M059J (cell line): ENCODE data around the gene ACE2. TPM values are rescaled to one million over a fixed set of nuclear protein-coding genes. Genes with fewer than 3 reads are reported as not detected.

Experiments
- DNase-seq: peaks from one replicate; pipeline ENCODE4 v3.0.0-alpha.2; 2012; ENCODE audit warnings: low read depth
- total RNA-seq: library from RNA; depleted of rRNA; stranded (reverse); fragments of >200 nt; shearing (Covaris generic); gene quantifications from 2 replicates; pipeline ENCODE4 v1.2.3, GENCODE V29; 2014; rRNA removed

Gene ACE2
- total RNA-seq, 1 experiment from 2014 or later = 1.4 TPM

GRCh38 chrX:15511563-15511962 lies 89.2 kb downstream of the ACE2 start:
- no peak for DNase-seq

Other genes with a start within 250 kb of the ACE2 start
- gene VEGFD, start 216.5 kb downstream of the ACE2 start, total RNA-seq = 4.8 TPM in 1 of 2 replicates, not detected in the other
- 25.4 and 32.6 TPM in 2 replicates for gene PIR, start 107.6 kb downstream of the ACE2 start, total RNA-seq
- gene BMX, start 100.2 kb downstream of the ACE2 start, total RNA-seq = not detected in 2 replicates
- gene CLTRN, start 63.8 kb upstream of the ACE2 start, total RNA-seq = 2.8 and 4.4 TPM in 2 replicates
- 5.2 and 6.8 TPM in 2 replicates for gene CA5B, start 137.3 kb upstream of the ACE2 start, total RNA-seq
- gene ZRSR2, start 189.5 kb upstream of the ACE2 start, total RNA-seq = 1.9 and 4.2 TPM in 2 replicates